Activated CD4-positive, CD25-positive, alpha-beta regulatory T cell treated with anti-CD3 and anti-CD28 coated beads, Interleukin-2, amount 50 U/mL, for 16 hours (primary cell): ENCODE results near the gene PCDH9.
"Not testable (repeated sequence)": the region's sequence is repeated elsewhere in the genome, so short reads cannot be mapped to it uniquely, and the experiment has no call there.

Experiments
- DNase-seq: peaks from one replicate; pipeline ENCODE4 v3.0.0-alpha.2; 2020; ENCODE audit warnings: low read depth, low spot score

Gene PCDH9

GRCh38 chr13:66275416-66275815 is 954.7 kb downstream of the PCDH9 start:
- no peak for DNase-seq

- DNase-seq: no peak
Observed at GRCh38 chr13:66273011-66273410, 957.1 kb downstream of the PCDH9 start.

- DNase-seq: no peak
Observed at GRCh38 chr13:66266761-66267160, 963.4 kb downstream of the PCDH9 start.

- no peak for DNase-seq
Observed at GRCh38 chr13:66266348-66266747, 963.8 kb downstream of the PCDH9 start.

- DNase-seq: no peak
Observed at GRCh38 chr13:66265371-66265770, 964.8 kb downstream of the PCDH9 start.

- no peak for DNase-seq
Observed at GRCh38 chr13:66264971-66265370, 965.2 kb downstream of the PCDH9 start.

GRCh38 chr13:66262330-66262729 is 967.8 kb downstream of the PCDH9 start:
- DNase-seq: no peak

GRCh38 chr13:66259426-66259825 is 970.7 kb downstream of the PCDH9 start:
- DNase-seq: not testable (repeated sequence)
